ENCODE data around the gene CIDEB. TPM values are rescaled to one million over a fixed set of nuclear protein-coding genes. Genes with fewer than 3 reads are reported as not detected.

Gene CIDEB
- total RNA-seq, 1 experiment from 2014 or later: not detected

DNA sequence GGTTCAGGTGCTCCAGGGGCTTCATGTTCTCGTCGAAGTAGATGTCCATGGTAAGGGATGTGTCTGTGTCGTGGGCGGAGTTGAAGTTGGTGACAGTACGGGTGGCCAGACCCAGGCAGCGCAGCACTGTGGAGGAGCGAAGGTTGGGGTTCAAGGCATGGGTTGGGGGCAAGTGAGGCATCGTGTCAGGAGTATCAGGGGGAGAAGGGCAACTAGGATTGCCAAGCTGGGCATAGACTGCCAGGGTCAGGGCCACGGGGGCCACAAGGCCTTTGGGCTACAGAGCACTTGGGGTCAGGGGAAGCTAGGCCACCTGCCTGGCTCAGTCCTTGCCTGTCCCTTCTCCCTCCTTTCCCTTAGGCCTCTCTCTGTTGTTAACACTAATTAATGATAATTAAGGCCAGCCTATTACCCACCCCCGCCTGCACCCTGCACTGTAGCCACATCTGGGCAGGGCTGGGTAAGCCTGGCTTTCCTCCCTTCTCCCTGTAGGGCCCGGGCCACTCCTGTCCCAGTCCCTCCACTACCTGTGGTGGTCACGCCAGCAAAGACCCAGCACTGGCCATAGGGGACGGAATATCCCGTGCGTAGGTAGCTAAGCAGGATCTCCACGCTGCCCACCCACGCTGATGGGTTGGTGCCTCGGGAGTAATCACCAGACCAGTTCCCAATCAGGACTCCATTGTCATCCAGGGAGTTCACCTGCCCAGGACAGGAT is 49.1 kb downstream of the CIDEB start:
- Histone ChIP-seq H3K9me3 (no peaks in the 10 kb centered on the region), H3K4me3 (no peak overlapping the region), H3K36me3 (no peaks in the 10 kb centered on the region), H3K27me3 (no peaks in the 10 kb centered on the region)
- DNase-seq: no peak

DNA sequence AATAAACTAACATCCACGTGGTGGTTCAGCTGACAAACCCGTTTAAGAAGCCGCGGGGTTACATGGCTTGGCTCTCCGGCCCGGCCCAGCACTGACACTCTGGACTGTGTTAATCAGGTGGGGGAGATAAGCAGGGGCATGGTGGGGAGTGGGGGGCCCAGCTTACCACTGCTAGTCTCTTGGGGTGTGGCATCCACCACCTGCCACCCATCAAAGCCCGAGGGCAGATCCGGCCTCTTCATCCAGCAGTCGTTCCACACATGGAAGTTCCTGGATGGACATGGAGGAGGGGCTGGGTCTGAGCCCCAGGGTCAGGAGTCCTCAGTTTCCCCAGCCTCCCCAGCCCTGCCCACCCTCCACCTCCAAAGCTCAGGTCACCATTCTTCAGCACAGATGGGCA is 49.7 kb downstream of the CIDEB start:
- H3K9me3 ChIP-seq: no peaks in the 10 kb centered on the region
- H3K27me3 ChIP-seq: no peaks in the 10 kb centered on the region
- H3K36me3 ChIP-seq: no peaks in the 10 kb centered on the region
- DNase-seq: no peak
- H3K4me3 ChIP-seq: no peak overlapping the region

DNA sequence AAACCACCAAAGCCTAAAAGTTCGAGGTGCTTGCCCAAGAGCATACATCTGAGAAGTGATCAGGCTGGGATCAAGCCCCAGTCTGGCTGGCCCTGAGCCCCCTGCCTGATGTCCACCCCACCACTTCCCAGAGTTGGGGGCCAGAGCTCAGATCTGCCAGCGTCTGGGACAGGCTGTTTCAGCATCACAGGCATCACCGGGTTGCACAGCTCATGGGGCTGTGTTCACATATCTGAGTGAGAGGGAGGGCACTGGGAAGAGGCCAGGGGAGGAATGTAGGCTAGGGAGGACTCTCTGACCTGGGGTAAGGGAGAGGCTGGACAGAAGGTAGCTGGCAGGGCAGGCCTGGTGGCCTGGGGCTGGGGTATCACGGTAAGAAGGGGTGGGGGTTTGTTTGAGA is 50.8 kb downstream of the CIDEB start:
- no peak for DNase-seq
- H3K36me3 ChIP-seq: no peaks in the 10 kb centered on the region
- H3K27me3 ChIP-seq: no peaks in the 10 kb centered on the region
- no peaks in the 10 kb centered on the region for H3K9me3 ChIP-seq
- H3K4me3 ChIP-seq: no peak overlapping the region

DNA sequence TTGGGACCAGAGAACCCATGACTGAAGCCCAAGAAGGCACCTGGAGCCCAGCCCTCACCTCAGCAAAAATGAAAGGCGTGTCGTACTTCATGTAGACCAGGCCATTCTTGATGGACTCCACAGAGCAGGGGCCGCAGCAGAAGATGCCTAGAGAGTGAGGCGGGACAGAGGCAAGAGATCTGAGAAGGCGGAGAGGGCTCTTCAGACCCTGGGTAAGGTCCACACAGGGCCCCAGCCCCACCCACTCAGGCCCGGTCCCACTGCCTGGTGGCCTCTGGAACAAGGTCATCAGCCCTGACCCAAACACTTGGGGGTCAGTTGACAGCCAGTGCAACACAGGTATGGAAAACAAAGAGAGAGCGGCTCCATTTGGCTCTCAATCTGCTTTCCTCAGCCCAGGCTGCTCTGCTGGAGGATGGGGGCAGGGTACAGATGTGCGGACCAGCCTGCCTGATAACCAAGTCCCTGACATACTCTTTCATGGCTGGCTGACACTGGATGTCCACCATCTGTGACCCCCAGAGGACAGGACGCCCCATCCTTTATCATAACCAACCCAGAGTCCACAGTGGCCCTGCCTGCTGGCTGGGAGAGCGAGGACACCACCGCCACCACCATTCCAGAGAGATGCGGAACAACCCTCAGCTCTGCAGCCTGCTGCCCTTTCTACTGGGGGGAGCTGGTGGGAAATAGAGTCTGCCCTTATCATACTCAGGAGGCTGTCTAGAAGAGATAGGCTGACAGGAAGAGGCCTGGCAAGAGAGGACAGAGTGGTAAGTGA is 51.7 kb downstream of the CIDEB start:
- Histone ChIP-seq H3K4me3 (no peak overlapping the region), H3K27me3 (no peaks in the 10 kb centered on the region)

DNA sequence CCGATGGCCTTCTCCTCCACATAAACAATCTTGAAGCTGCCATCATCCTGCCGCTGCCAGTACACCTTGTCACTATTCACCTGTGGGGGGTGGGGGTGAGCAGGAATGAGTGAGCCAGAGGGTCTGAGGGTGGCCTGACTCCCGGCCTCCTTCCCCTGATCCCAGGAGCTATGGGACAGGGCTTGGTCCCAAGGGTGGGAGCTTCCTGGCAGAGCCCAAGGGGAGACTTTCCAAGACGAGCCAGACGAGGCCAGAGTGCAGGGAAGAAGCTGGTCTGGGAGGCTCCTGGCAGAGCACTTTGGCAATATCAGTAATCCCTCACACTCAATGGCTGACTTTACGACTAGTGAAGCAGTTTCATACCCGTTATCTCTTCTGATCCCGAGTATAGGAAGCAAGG is 52.3 kb downstream of the CIDEB start:
- H3K27me3 ChIP-seq: no peaks in the 10 kb centered on the region
- no peaks in the 10 kb centered on the region for H3K36me3 ChIP-seq
- no peaks in the 10 kb centered on the region for H3K9me3 ChIP-seq
- H3K4me3 ChIP-seq: no peak overlapping the region
- DNase-seq: no peak

More for the DNA sequence above, 51.7 kb downstream of the CIDEB start:
- Histone ChIP-seq H3K36me3 (no peaks in the 10 kb centered on the region), H3K9me3 (no peaks in the 10 kb centered on the region)
- no peak for DNase-seq

Other genes with a start within 250 kb of the CIDEB start
- not detected in 2 replicates for gene CPNE6, start 236.4 kb downstream of the CIDEB start, total RNA-seq (2014; rRNA removed; shearing (Covaris generic); ENCODE audit: low replicate concordance)
- 6.7 and 27.5 TPM in 2 replicates for gene PCK2, start 213.7 kb downstream of the CIDEB start, total RNA-seq (2014; rRNA removed; shearing (Covaris generic); ENCODE audit: low replicate concordance)
- gene DCAF11, start 193.2 kb downstream of the CIDEB start, total RNA-seq (2014; rRNA removed; shearing (Covaris generic); ENCODE audit: low replicate concordance): 22.7 and 64.7 TPM in 2 replicates
- 1.9 and 4.9 TPM in 2 replicates for gene NRL, start 193.0 kb downstream of the CIDEB start, total RNA-seq (2014; rRNA removed; shearing (Covaris generic); ENCODE audit: low replicate concordance)
- gene FITM1, start 177.3 kb downstream of the CIDEB start, total RNA-seq (2014; rRNA removed; shearing (Covaris generic); ENCODE audit: low replicate concordance): 0.79 TPM in 1 of 2 replicates, not detected in the other
- gene PSME1, start 171.8 kb downstream of the CIDEB start, total RNA-seq (2014; rRNA removed; shearing (Covaris generic); ENCODE audit: low replicate concordance): 37.5 and 39.3 TPM in 2 replicates
- 7.2 and 15.7 TPM in 2 replicates for gene EMC9, start 166.4 kb downstream of the CIDEB start, total RNA-seq (2014; rRNA removed; shearing (Covaris generic); ENCODE audit: low replicate concordance)
- gene PSME2, start 161.4 kb downstream of the CIDEB start, total RNA-seq (2014; rRNA removed; shearing (Covaris generic); ENCODE audit: low replicate concordance): 84.9 and 111 TPM in 2 replicates
- 39.6 and 52.1 TPM in 2 replicates for gene RNF31, start 160.5 kb downstream of the CIDEB start, total RNA-seq (2014; rRNA removed; shearing (Covaris generic); ENCODE audit: low replicate concordance)
- gene IRF9, start 146.7 kb downstream of the CIDEB start, total RNA-seq (2014; rRNA removed; shearing (Covaris generic); ENCODE audit: low replicate concordance): 15.8 and 26.4 TPM in 2 replicates
- 0.66 and 2.1 TPM in 2 replicates for gene REC8, start 135.9 kb downstream of the CIDEB start, total RNA-seq (2014; rRNA removed; shearing (Covaris generic); ENCODE audit: low replicate concordance)
- 41.0 and 60.5 TPM in 2 replicates for gene IPO4, start 119.2 kb downstream of the CIDEB start, total RNA-seq (2014; rRNA removed; shearing (Covaris generic); ENCODE audit: low replicate concordance)
- 25.2 and 39.3 TPM in 2 replicates for gene TM9SF1, start 112.5 kb downstream of the CIDEB start, total RNA-seq (2014; rRNA removed; shearing (Covaris generic); ENCODE audit: low replicate concordance)
- gene TSSK4, start 102.3 kb downstream of the CIDEB start, total RNA-seq (2014; rRNA removed; shearing (Covaris generic); ENCODE audit: low replicate concordance): not detected in 2 replicates
- gene CHMP4A, start 94.5 kb downstream of the CIDEB start, total RNA-seq (2014; rRNA removed; shearing (Covaris generic); ENCODE audit: low replicate concordance): 20.0 and 75.5 TPM in 2 replicates
- 2.5 and 4.5 TPM in 2 replicates for gene MDP1, start 91.9 kb downstream of the CIDEB start, total RNA-seq (2014; rRNA removed; shearing (Covaris generic); ENCODE audit: low replicate concordance)
- 138 and 173 TPM in 2 replicates for gene NEDD8, start 75.6 kb downstream of the CIDEB start, total RNA-seq (2014; rRNA removed; shearing (Covaris generic); ENCODE audit: low replicate concordance)
- 54.0 and 60.9 TPM in 2 replicates for gene GMPR2, start 75.0 kb downstream of the CIDEB start, total RNA-seq (2014; rRNA removed; shearing (Covaris generic); ENCODE audit: low replicate concordance)
- 23.6 and 36.7 TPM in 2 replicates for gene TINF2, start 65.4 kb downstream of the CIDEB start, total RNA-seq (2014; rRNA removed; shearing (Covaris generic); ENCODE audit: low replicate concordance)
- gene TGM1, start 44.8 kb downstream of the CIDEB start, total RNA-seq (2014; rRNA removed; shearing (Covaris generic); ENCODE audit: low replicate concordance): 0.86 and 2.0 TPM in 2 replicates
- gene RABGGTA, start 36.4 kb downstream of the CIDEB start, total RNA-seq (2014; rRNA removed; shearing (Covaris generic); ENCODE audit: low replicate concordance): 1.7 and 2.6 TPM in 2 replicates
- gene DHRS1, start 8.2 kb downstream of the CIDEB start, total RNA-seq (2014; rRNA removed; shearing (Covaris generic); ENCODE audit: low replicate concordance): 1.5 and 2.5 TPM in 2 replicates
- gene NOP9, start 8.1 kb downstream of the CIDEB start, total RNA-seq (2014; rRNA removed; shearing (Covaris generic); ENCODE audit: low replicate concordance): 6.6 and 10.6 TPM in 2 replicates
- 0.59 and 0.82 TPM in 2 replicates for gene LTB4R2, start 2.2 kb upstream of the CIDEB start, total RNA-seq (2014; rRNA removed; shearing (Covaris generic); ENCODE audit: low replicate concordance)
- gene LTB4R, start 3.5 kb upstream of the CIDEB start, total RNA-seq (2014; rRNA removed; shearing (Covaris generic); ENCODE audit: low replicate concordance): 1.4 and 1.5 TPM in 2 replicates
- gene ADCY4, start 27.1 kb upstream of the CIDEB start, total RNA-seq (2014; rRNA removed; shearing (Covaris generic); ENCODE audit: low replicate concordance): not detected in 2 replicates
- gene RIPK3, start 32.0 kb upstream of the CIDEB start, total RNA-seq (2014; rRNA removed; shearing (Covaris generic); ENCODE audit: low replicate concordance): not detected in 2 replicates
- 4.9 and 14.5 TPM in 2 replicates for gene NFATC4, start 60.2 kb upstream of the CIDEB start, total RNA-seq (2014; rRNA removed; shearing (Covaris generic); ENCODE audit: low replicate concordance)
- gene NYNRIN, start 91.0 kb upstream of the CIDEB start, total RNA-seq (2014; rRNA removed; shearing (Covaris generic); ENCODE audit: low replicate concordance): 0.30 TPM in 1 of 2 replicates, not detected in the other
- 2.0 TPM in 1 of 2 replicates, not detected in the other for gene CBLN3, start 121.7 kb upstream of the CIDEB start, total RNA-seq (2014; rRNA removed; shearing (Covaris generic); ENCODE audit: low replicate concordance)
- 19.1 and 30.7 TPM in 2 replicates for gene KHNYN, start 122.0 kb upstream of the CIDEB start, total RNA-seq (2014; rRNA removed; shearing (Covaris generic); ENCODE audit: low replicate concordance)
- 16.8 and 32.0 TPM in 2 replicates for gene SDR39U1, start 134.8 kb upstream of the CIDEB start, total RNA-seq (2014; rRNA removed; shearing (Covaris generic); ENCODE audit: low replicate concordance)
- gene CMA1, start 200.3 kb upstream of the CIDEB start, total RNA-seq (2014; rRNA removed; shearing (Covaris generic); ENCODE audit: low replicate concordance): not detected in 2 replicates

Measured in MG63 (cell line).